HG02798 (cell line): ENCODE results near the gene MYO18A.
"Not testable (repeated sequence)": the region's sequence is repeated elsewhere in the genome, so short reads cannot be mapped to it uniquely, and the experiment has no call there.

Source experiments
- ATAC-seq: cut with Tn5 transposase; IDR thresholded peaks from one replicate; pipeline ENCODE4 v1.9.1; 2021; ENCODE audit warnings: mild to moderate bottlenecking; ENCODE audit not compliant: unreplicated experiment, poor library complexity

The MYO18A gene

GRCh38 chr17:29195465-29196081, 15.4 kb upstream of the MYO18A start:
- no peak for ATAC-seq

GRCh38 chr17:29194669-29195068, 14.5 kb upstream of the MYO18A start:
- ATAC-seq = no peak

GRCh38 chr17:29193146-29193545, 12.9 kb upstream of the MYO18A start:
- no peak for ATAC-seq

GRCh38 chr17:29190592-29191207, 10.5 kb upstream of the MYO18A start:
- ATAC-seq = no peak

- no peak for ATAC-seq
Observed at GRCh38 chr17:29190039-29190438, 9.8 kb upstream of the MYO18A start.

- no peak for ATAC-seq
Observed at GRCh38 chr17:29189355-29189754, 9.2 kb upstream of the MYO18A start.

GRCh38 chr17:29181226-29181625, 1.0 kb upstream of the MYO18A start:
- ATAC-seq = no peak

- no peak for ATAC-seq
Observed at GRCh38 chr17:29180788-29181160, 576 bp upstream of the MYO18A start.

- no peak for ATAC-seq
Observed at GRCh38 chr17:29179232-29180033, 765 bp downstream of the MYO18A start.

GRCh38 chr17:29178750-29179231, 1.4 kb downstream of the MYO18A start:
- ATAC-seq = no peak

GRCh38 chr17:29177871-29178749, 2.1 kb downstream of the MYO18A start:
- ATAC-seq = no peak

- no peak for ATAC-seq
Observed at GRCh38 chr17:29177541-29177870, 2.7 kb downstream of the MYO18A start.

GRCh38 chr17:29176558-29177351, 3.4 kb downstream of the MYO18A start:
- peak; percentile 67 for ATAC-seq

- no peak for ATAC-seq
Observed at GRCh38 chr17:29175349-29175748, 4.8 kb downstream of the MYO18A start.

- ATAC-seq = no peak
Observed at GRCh38 chr17:29172589-29172988, 7.6 kb downstream of the MYO18A start.

- no peak for ATAC-seq
Observed at GRCh38 chr17:29170682-29171081, 9.5 kb downstream of the MYO18A start.

- ATAC-seq = no peak
Observed at GRCh38 chr17:29169806-29170591, 10.2 kb downstream of the MYO18A start.

- not testable (repeated sequence) for ATAC-seq
Observed at GRCh38 chr17:29168759-29169126, 11.5 kb downstream of the MYO18A start.
